GM23338 (cell line): ENCODE measurements around the gene CEACAM19.

ENCODE experiments used
- CREB1 ChIP-seq: fragments of 250-450 bp; sonication (Bioruptor Pico); IDR thresholded peaks from 2 replicates; pipeline ENCODE4 v1.5.0; 2020; ENCODE audit warnings: low read depth, mild to moderate bottlenecking, moderate library complexity
- CTCF ChIP-seq, 2 experiments: fragments of 200-600 bp in 1 of 2; sonication (generic) in 1 of 2; conservative IDR thresholded peaks; 2 replicates each; pipeline versions ENCODE4 v1.5.1 to v1.6.1; 2016 to 2017; ENCODE audit warnings: antibody characterized with exemption in 2 of 2, low read depth in 2 of 2, mild to moderate bottlenecking in 2 of 2, moderate library complexity in 1 of 2
- ETS1 ChIP-seq: IDR thresholded peaks from 2 replicates; pipeline ENCODE4 v1.6.1; 2016; ENCODE audit warnings: antibody characterized with exemption
- EZH2 ChIP-seq: fragments of 200-600 bp; sonication (generic); IDR thresholded peaks from one replicate; pipeline ENCODE4 v1.8.0; 2017; ENCODE audit warnings: antibody characterized with exemption, mild to moderate bottlenecking, low read depth; ENCODE audit not compliant: unreplicated experiment
- EZH2phosphoT487 ChIP-seq: fragments of 200-600 bp; sonication (generic); IDR thresholded peaks from one replicate; pipeline ENCODE4 v1.8.1; 2018; ENCODE audit warnings: antibody characterized with exemption; ENCODE audit not compliant: unreplicated experiment
- JUNB ChIP-seq: IDR thresholded peaks from one replicate; pipeline ENCODE4 v1.6.1; 2016; ENCODE audit warnings: antibody characterized with exemption; ENCODE audit not compliant: unreplicated experiment
- NANOG ChIP-seq: IDR thresholded peaks from 2 replicates; pipeline ENCODE4 v1.6.1; 2016; ENCODE audit warnings: antibody characterized with exemption, borderline replicate concordance
- POLR2AphosphoS5 ChIP-seq: IDR thresholded peaks from 2 replicates; pipeline ENCODE4 v1.6.1; 2016; ENCODE audit warnings: antibody characterized with exemption, low read depth
- REST ChIP-seq: IDR thresholded peaks from one replicate; pipeline ENCODE4 v1.6.1; 2018; ENCODE audit warnings: antibody characterized with exemption; ENCODE audit not compliant: unreplicated experiment
- STAT1 ChIP-seq: IDR thresholded peaks from one replicate; pipeline ENCODE4 v1.6.1; 2016; ENCODE audit warnings: antibody characterized with exemption; ENCODE audit not compliant: unreplicated experiment
- ZNF114 ChIP-seq: fragments of 250-450 bp; sonication (Bioruptor Pico); IDR thresholded peaks from 2 replicates; pipeline ENCODE4 v1.5.0; 2020; ENCODE audit warnings: mild to moderate bottlenecking, moderate library complexity
- ZNF331 ChIP-seq: fragments of 250-450 bp; sonication (Bioruptor Pico); IDR thresholded peaks from 2 replicates; pipeline ENCODE4 v1.5.0; 2020; ENCODE audit warnings: low read depth, mild to moderate bottlenecking, moderate library complexity
- ZNF462 ChIP-seq: fragments of 250-450 bp; sonication (Bioruptor Pico); IDR thresholded peaks from 2 replicates; pipeline ENCODE4 v1.5.0; 2020; ENCODE audit warnings: mild to moderate bottlenecking, moderate library complexity

- TF ChIP-seq ZNF114 (no peak), CTCF (conservative IDR thresholded peaks at IDR 0.05; ENCODE audit: low read depth in 2 of 2) (peak; percentile 84 to 92), POLR2AphosphoS5 (no peak), EZH2phosphoT487 (no peak), NANOG (no peak), EZH2 (no peak), CREB1 (CRISPR knock-in tag) (no peak), REST (no peak), JUNB (no peak), ZNF462 (CRISPR knock-in tag) (no peak), ETS1 (no peak), ZNF331 (CRISPR knock-in tag) (no peak), STAT1 (no peak)
Measured at GRCh38 chr19:44689290-44690130, 18.2 kb downstream of the CEACAM19 start.
